ENCODE results near the gene PFDN4.

Gene PFDN4

GRCh38 chr20:54205450-54205849 lies 2.4 kb upstream of the PFDN4 start:
- Histone ChIP-seq H2AFZ (ENCODE audit: insufficient read depth, low read length, poor library complexity) (no peak overlapping the region), H3K23ac (ENCODE audit: low read length) (no peak overlapping the region), H3K4me2 (ENCODE audit: low read length) (no peak overlapping the region), H3K9me3 (ENCODE audit: insufficient read depth, low read depth, low read length) (no peaks in the 10 kb centered on the region), H3K14ac (ENCODE audit: low read length) (no peak overlapping the region), H2BK5ac (ENCODE audit: low read depth, low read length, poor library complexity) (no peak overlapping the region), H3K36me3 (ENCODE audit: control insufficient read depth in 1 of 2, insufficient read depth in 2 of 2, low read length in 2 of 2) (no peaks in the 10 kb centered on the region), H2AK5ac (ENCODE audit: low read length) (no peak overlapping the region), H2BK12ac (ENCODE audit: low read length) (no peak overlapping the region), H3K79me2 (ENCODE audit: control insufficient read depth, insufficient read depth, low read length, poor library complexity) (peaks cover 12% of the 10 kb centered on the region), H3K79me1 (ENCODE audit: low read length) (peaks cover 12% of the 10 kb centered on the region), H3K4ac (ENCODE audit: low read depth, low read length) (no peak overlapping the region), H4K12ac (ENCODE audit: low read depth, low read length) (no peak overlapping the region), H4K91ac (ENCODE audit: low read depth, low read length) (no peak overlapping the region), H3K4me3 (ENCODE audit: low read depth, low read length) (no peak overlapping the region), H3K9ac (ENCODE audit: low read length) (no peak overlapping the region), H2BK120ac (ENCODE audit: insufficient read depth, low read length, poor library complexity) (no peak overlapping the region), H3K27ac (ENCODE audit: low read depth, low read length) (no peak overlapping the region), H3K18ac (ENCODE audit: low read length) (no peak overlapping the region), H4K8ac (ENCODE audit: low read depth, low read length) (no peak overlapping the region), H3K4me1 (ENCODE audit: control insufficient read depth in 1 of 2, insufficient read depth in 2 of 2, low read length in 2 of 2) (peaks cover 12 to 14% of the 10 kb centered on the region in 2 experiments), H3K27me3 (ENCODE audit: insufficient read depth, low read length) (no peaks in the 10 kb centered on the region)
- DNase-seq = no peak
- WGBS (ENCODE audit: extremely low coverage, insufficient coverage, insufficient read length) = no CpG with 5 or more reads among the region's 8 CpGs

GRCh38 chr20:54207053-54207742 lies 689 bp upstream of the PFDN4 start:
- Histone ChIP-seq H4K91ac (ENCODE audit: low read depth, low read length) (no peak overlapping the region), H3K9ac (ENCODE audit: low read length) (no peak overlapping the region), H3K79me1 (ENCODE audit: low read length) (peaks cover 14% of the 10 kb centered on the region), H3K79me2 (ENCODE audit: control insufficient read depth, insufficient read depth, low read length, poor library complexity) (peaks cover 13% of the 10 kb centered on the region), H3K23ac (ENCODE audit: low read length) (no peak overlapping the region), H2BK12ac (ENCODE audit: low read length) (no peak overlapping the region), H3K4ac (ENCODE audit: low read depth, low read length) (no peak overlapping the region), H4K8ac (ENCODE audit: low read depth, low read length) (no peak overlapping the region), H3K18ac (ENCODE audit: low read length) (no peak overlapping the region), H3K4me1 (ENCODE audit: control insufficient read depth in 1 of 2, insufficient read depth in 2 of 2, low read length in 2 of 2) (peaks cover 8 to 12% of the 10 kb centered on the region in 2 experiments), H4K12ac (ENCODE audit: low read depth, low read length) (no peak overlapping the region), H3K14ac (ENCODE audit: low read length) (no peak overlapping the region), H3K27me3 (ENCODE audit: insufficient read depth, low read length) (no peaks in the 10 kb centered on the region), H2AFZ (ENCODE audit: insufficient read depth, low read length, poor library complexity) (no peak overlapping the region), H2BK120ac (ENCODE audit: insufficient read depth, low read length, poor library complexity) (no peak overlapping the region), H3K4me2 (ENCODE audit: low read length) (peak overlapping the region; percentile 56), H3K36me3 (ENCODE audit: control insufficient read depth in 1 of 2, insufficient read depth in 2 of 2, low read length in 2 of 2) (no peaks in the 10 kb centered on the region), H3K9me3 (ENCODE audit: insufficient read depth, low read depth, low read length) (no peaks in the 10 kb centered on the region), H2AK5ac (ENCODE audit: low read length) (no peak overlapping the region), H2BK5ac (ENCODE audit: low read depth, low read length, poor library complexity) (no peak overlapping the region), H3K4me3 (ENCODE audit: low read depth, low read length) (no peak overlapping the region), H3K27ac (ENCODE audit: low read depth, low read length) (no peak overlapping the region)
- WGBS (ENCODE audit: extremely low coverage, insufficient coverage, insufficient read length) = no CpG with 5 or more reads among the region's 7 CpGs
- no peak for DNase-seq

GRCh38 chr20:54208548-54209176 lies 775 bp downstream of the PFDN4 start:
- peak overlapping the region; percentile 99 for H3K4ac ChIP-seq (ENCODE audit: low read depth, low read length)
- peak overlapping the region; percentile 95 for H4K8ac ChIP-seq (ENCODE audit: low read depth, low read length)
- peak overlapping the region; percentile 94 for H3K4me3 ChIP-seq (ENCODE audit: low read depth, low read length)
- peak overlapping the region; percentile 92 for H2AK5ac ChIP-seq (ENCODE audit: low read length)
- H4K12ac ChIP-seq (ENCODE audit: low read depth, low read length) = peak overlapping the region; percentile 94
- peak; percentile 4 to 12 for DNase-seq
- peaks cover 13% of the 10 kb centered on the region for H3K79me2 ChIP-seq (ENCODE audit: control insufficient read depth, insufficient read depth, low read length, poor library complexity)
- no CpG with 5 or more reads among the region's 15 CpGs for WGBS (ENCODE audit: extremely low coverage, insufficient coverage, insufficient read length)
- H3K27me3 ChIP-seq (ENCODE audit: insufficient read depth, low read length) = no peaks in the 10 kb centered on the region
- H3K14ac ChIP-seq (ENCODE audit: low read length) = peak overlapping the region; percentile 99
- peak overlapping the region; percentile 100 for H4K91ac ChIP-seq (ENCODE audit: low read depth, low read length)
- H2BK12ac ChIP-seq (ENCODE audit: low read length) = peak overlapping the region; percentile 25
- peak overlapping the region; percentile 42 for H3K9ac ChIP-seq (ENCODE audit: low read length)
- H3K27ac ChIP-seq (ENCODE audit: low read depth, low read length) = peak overlapping the region; percentile 75
- peak overlapping the region; percentile 98 for H2AFZ ChIP-seq (ENCODE audit: insufficient read depth, low read length, poor library complexity)
- no peaks in the 10 kb centered on the region for H3K9me3 ChIP-seq (ENCODE audit: insufficient read depth, low read depth, low read length)
- peaks cover 11 to 18% of the 10 kb centered on the region in 2 experiments for H3K4me1 ChIP-seq (ENCODE audit: control insufficient read depth in 1 of 2, insufficient read depth in 2 of 2, low read length in 2 of 2)
- H3K79me1 ChIP-seq (ENCODE audit: low read length) = peaks cover 16% of the 10 kb centered on the region
- H3K4me2 ChIP-seq (ENCODE audit: low read length) = peak overlapping the region; percentile 61
- no peaks in the 10 kb centered on the region for H3K36me3 ChIP-seq (ENCODE audit: control insufficient read depth in 1 of 2, insufficient read depth in 2 of 2, low read length in 2 of 2)
- peak overlapping the region; percentile 100 for H2BK5ac ChIP-seq (ENCODE audit: low read depth, low read length, poor library complexity)
- H2BK120ac ChIP-seq (ENCODE audit: insufficient read depth, low read length, poor library complexity) = peak overlapping the region; percentile 100
- H3K18ac ChIP-seq (ENCODE audit: low read length) = peak overlapping the region; percentile 98
- H3K23ac ChIP-seq (ENCODE audit: low read length) = no peak overlapping the region

- H3K36me3 ChIP-seq (ENCODE audit: control insufficient read depth in 1 of 2, insufficient read depth in 2 of 2, low read length in 2 of 2) = no peaks in the 10 kb centered on the region
- no peak overlapping the region for H2AFZ ChIP-seq (ENCODE audit: insufficient read depth, low read length, poor library complexity)
- H3K27ac ChIP-seq (ENCODE audit: low read depth, low read length) = peak overlapping the region; percentile 75
- peak overlapping the region; percentile 82 for H2BK12ac ChIP-seq (ENCODE audit: low read length)
- no peaks in the 10 kb centered on the region for H3K27me3 ChIP-seq (ENCODE audit: insufficient read depth, low read length)
- peak overlapping the region; percentile 18 for H2BK120ac ChIP-seq (ENCODE audit: insufficient read depth, low read length, poor library complexity)
- H4K91ac ChIP-seq (ENCODE audit: low read depth, low read length) = no peak overlapping the region
- no peak overlapping the region for H2BK5ac ChIP-seq (ENCODE audit: low read depth, low read length, poor library complexity)
- H3K4me1 ChIP-seq (ENCODE audit: control insufficient read depth in 1 of 2, insufficient read depth in 2 of 2, low read length in 2 of 2) = peaks cover 11 to 18% of the 10 kb centered on the region in 2 experiments
- peak in 1 of 2 donors; percentile 46 for DNase-seq
- H3K9me3 ChIP-seq (ENCODE audit: insufficient read depth, low read depth, low read length) = no peaks in the 10 kb centered on the region
- H3K4me3 ChIP-seq (ENCODE audit: low read depth, low read length) = no peak overlapping the region
- H3K4ac ChIP-seq (ENCODE audit: low read depth, low read length) = peak overlapping the region; percentile 99
- no peak overlapping the region for H4K12ac ChIP-seq (ENCODE audit: low read depth, low read length)
- H3K79me2 ChIP-seq (ENCODE audit: control insufficient read depth, insufficient read depth, low read length, poor library complexity) = peaks cover 13% of the 10 kb centered on the region
- no peak overlapping the region for H3K18ac ChIP-seq (ENCODE audit: low read length)
- H3K79me1 ChIP-seq (ENCODE audit: low read length) = peaks cover 16% of the 10 kb centered on the region
- peak overlapping the region; percentile 18 for H3K9ac ChIP-seq (ENCODE audit: low read length)
- no peak overlapping the region for H3K23ac ChIP-seq (ENCODE audit: low read length)
- no peak overlapping the region for H2AK5ac ChIP-seq (ENCODE audit: low read length)
- no CpG with 5 or more reads among the region's 5 CpGs for WGBS (ENCODE audit: extremely low coverage, insufficient coverage, insufficient read length)
- H3K4me2 ChIP-seq (ENCODE audit: low read length) = peak overlapping the region; percentile 61
- H3K14ac ChIP-seq (ENCODE audit: low read length) = peak overlapping the region; percentile 50
- no peak overlapping the region for H4K8ac ChIP-seq (ENCODE audit: low read depth, low read length)
Observed at GRCh38 chr20:54209216-54209813, 1.4 kb downstream of the PFDN4 start.

Data from trophoblast cell (in vitro differentiated cells and primary cell).